Ishikawa (cell line): Measurements from ENCODE around the gene NMNAT3.

Experiments
- CEBPB ChIP-seq: IDR thresholded peaks from 2 replicates; pipeline ENCODE4 v1.6.1; 2012
- CREB1 ChIP-seq: IDR thresholded peaks from 2 replicates; pipeline ENCODE4 v1.6.1; 2012; ENCODE audit warnings: low read depth
- EP300 ChIP-seq: IDR thresholded peaks from 2 replicates; pipeline ENCODE4 v1.6.1; 2012; ENCODE audit warnings: borderline replicate concordance
- MAX ChIP-seq: IDR thresholded peaks from 2 replicates; pipeline ENCODE4 v1.6.1; 2012
- NFIC ChIP-seq: IDR thresholded peaks from 2 replicates; pipeline ENCODE4 v1.6.1; 2012
- RAD21 ChIP-seq: IDR thresholded peaks from 2 replicates; pipeline ENCODE4 v1.6.1; 2012; ENCODE audit warnings: low read depth
- REST ChIP-seq: IDR thresholded peaks from 2 replicates; pipeline ENCODE4 v1.6.1; 2012; ENCODE audit warnings: low read depth, mild to moderate bottlenecking
- TEAD4 ChIP-seq: IDR thresholded peaks from 2 replicates; pipeline ENCODE4 v1.6.1; 2012
- USF1 ChIP-seq: IDR thresholded peaks from 2 replicates; pipeline ENCODE4 v1.6.1; 2012
- YY1 ChIP-seq: IDR thresholded peaks from 2 replicates; pipeline ENCODE4 v1.6.1; 2012; ENCODE audit warnings: low read depth
- ZBTB7A ChIP-seq: IDR thresholded peaks from 2 replicates; pipeline ENCODE4 v1.6.1; 2012; ENCODE audit warnings: low read depth

GRCh38 chr3:139640456-139640855 is 37.3 kb downstream of the NMNAT3 start:
- no peak for TF ChIP-seq RAD21
- no peak for TF ChIP-seq MAX
- no peak for TF ChIP-seq NFIC
- TF ChIP-seq CEBPB: no peak
- no peak for TF ChIP-seq CREB1
- TF ChIP-seq EP300: no peak
- no peak for TF ChIP-seq REST
- TF ChIP-seq YY1: no peak
- TF ChIP-seq TEAD4: no peak
- TF ChIP-seq ZBTB7A: no peak
- no peak for TF ChIP-seq USF1
